ENCODE data around the gene ATP8A2.
"Not testable (repeated sequence)": the region's sequence is repeated elsewhere in the genome, so short reads cannot be mapped to it uniquely, and the experiment has no call there.

ATP8A2 gene

GRCh38 chr13:25761041-25761440, 389.3 kb downstream of the ATP8A2 start:
- in situ Hi-C loops (cut with HindIII; ENCODE audit: low sequenced_read_pairs): no loop called here

- in situ Hi-C loops (cut with HindIII; ENCODE audit: low sequenced_read_pairs): no loop called here
Observed at GRCh38 chr13:25762281-25762680, 390.5 kb downstream of the ATP8A2 start.

- in situ Hi-C loops (cut with HindIII; ENCODE audit: low sequenced_read_pairs): no loop called here
Observed at GRCh38 chr13:25762795-25763377, 391.1 kb downstream of the ATP8A2 start.

GRCh38 chr13:25764378-25764777, 392.6 kb downstream of the ATP8A2 start:
- in situ Hi-C loops (cut with HindIII; ENCODE audit: low sequenced_read_pairs): no loop called here

GRCh38 chr13:25765266-25765665, 393.5 kb downstream of the ATP8A2 start:
- in situ Hi-C loops (cut with HindIII; ENCODE audit: low sequenced_read_pairs): no loop called here

GRCh38 chr13:25766576-25766975, 394.8 kb downstream of the ATP8A2 start:
- in situ Hi-C loops (cut with HindIII; ENCODE audit: low sequenced_read_pairs): no loop called here

GRCh38 chr13:25766991-25767390, 395.2 kb downstream of the ATP8A2 start:
- in situ Hi-C loops (cut with HindIII; ENCODE audit: low sequenced_read_pairs): no loop called here

- in situ Hi-C loops (cut with HindIII; ENCODE audit: low sequenced_read_pairs): no loop called here
Observed at GRCh38 chr13:25768376-25768775, 396.6 kb downstream of the ATP8A2 start.

- in situ Hi-C loops (cut with HindIII; ENCODE audit: low sequenced_read_pairs): no loop called here
Observed at GRCh38 chr13:25768838-25769237, 397.1 kb downstream of the ATP8A2 start.

- in situ Hi-C loops (cut with HindIII; ENCODE audit: low sequenced_read_pairs): no loop called here
Observed at GRCh38 chr13:25770601-25771000, 398.8 kb downstream of the ATP8A2 start.

GRCh38 chr13:25771202-25771601, 399.4 kb downstream of the ATP8A2 start:
- in situ Hi-C loops (cut with HindIII; ENCODE audit: low sequenced_read_pairs): no loop called here

- in situ Hi-C loops (cut with HindIII; ENCODE audit: low sequenced_read_pairs): no loop called here
Observed at GRCh38 chr13:25771641-25772478, 400.1 kb downstream of the ATP8A2 start.

- in situ Hi-C loops (cut with HindIII; ENCODE audit: low sequenced_read_pairs): not testable (repeated sequence)
Observed at GRCh38 chr13:25772534-25772933, 400.8 kb downstream of the ATP8A2 start.

- in situ Hi-C loops (cut with HindIII; ENCODE audit: low sequenced_read_pairs): not testable (repeated sequence)
Observed at GRCh38 chr13:25774056-25774455, 402.3 kb downstream of the ATP8A2 start.

GRCh38 chr13:25775275-25775674, 403.5 kb downstream of the ATP8A2 start:
- in situ Hi-C loops (cut with HindIII; ENCODE audit: low sequenced_read_pairs): no loop called here

- in situ Hi-C loops (cut with HindIII; ENCODE audit: low sequenced_read_pairs): no loop called here
Observed at GRCh38 chr13:25775986-25776385, 404.2 kb downstream of the ATP8A2 start.

- in situ Hi-C loops (cut with HindIII; ENCODE audit: low sequenced_read_pairs): no loop called here
Observed at GRCh38 chr13:25776722-25777121, 404.9 kb downstream of the ATP8A2 start.

GRCh38 chr13:25777509-25777908, 405.7 kb downstream of the ATP8A2 start:
- in situ Hi-C loops (cut with HindIII; ENCODE audit: low sequenced_read_pairs): no loop called here

- in situ Hi-C loops (cut with HindIII; ENCODE audit: low sequenced_read_pairs): no loop called here
Observed at GRCh38 chr13:25778365-25778764, 406.6 kb downstream of the ATP8A2 start.

GRCh38 chr13:25778808-25779305, 407.1 kb downstream of the ATP8A2 start:
- in situ Hi-C loops (cut with HindIII; ENCODE audit: low sequenced_read_pairs): no loop called here

GRCh38 chr13:25783076-25783475, 411.3 kb downstream of the ATP8A2 start:
- in situ Hi-C loops (cut with HindIII; ENCODE audit: low sequenced_read_pairs): no loop called here

- in situ Hi-C loops (cut with HindIII; ENCODE audit: low sequenced_read_pairs): no loop called here
Observed at GRCh38 chr13:25783601-25784024, 411.8 kb downstream of the ATP8A2 start.

All from DLD1 (cell line).